Spinal cord (tissue), 10 donors: ENCODE measurements around the gene INHBE. TPM values are rescaled to one million over a fixed set of nuclear protein-coding genes. Genes with fewer than 3 reads are reported as not detected.

Source experiments
- DNase-seq, 6 donors: peaks; one replicate each; pipeline versions ENCODE4 v3.0.0 to v3.0.0-alpha.2; 2013 to 2015; ENCODE audit warnings: low spot score in 6 of 6, low read depth in 4 of 6
- H3K27ac ChIP-seq: one replicate; pipeline ENCODE4 v1.5.1; 2013; ENCODE audit warnings: low read depth, low read length, control low read depth
- H3K27me3 ChIP-seq: one replicate; pipeline ENCODE4 v1.6.1; 2013; ENCODE audit warnings: low read length; ENCODE audit not compliant: control insufficient read depth, insufficient read depth
- H3K36me3 ChIP-seq: one replicate; pipeline ENCODE4 v1.6.1; 2013; ENCODE audit warnings: low read length; ENCODE audit not compliant: control insufficient read depth, insufficient read depth
- H3K4me1 ChIP-seq: one replicate; pipeline ENCODE4 v1.6.1; 2013; ENCODE audit warnings: low read length; ENCODE audit not compliant: control insufficient read depth, insufficient read depth
- H3K4me3 ChIP-seq: one replicate; pipeline ENCODE4 v1.5.1; 2013; ENCODE audit warnings: low read depth, low read length, control low read depth
- H3K9me3 ChIP-seq: one replicate; pipeline ENCODE4 v1.6.1; 2013; ENCODE audit warnings: low read length; ENCODE audit not compliant: control insufficient read depth, insufficient read depth
- WGBS: methylation state at CpG from one replicate; pipeline ENCODE4 v1.1.5; 2013; ENCODE audit warnings: missing lambda C conversion rate; ENCODE audit not compliant: insufficient coverage; 5-methylcytosine and 5-hydroxymethylcytosine counted together
- polyA plus RNA-seq, 2 donors: library from polyadenylated mRNA; unstranded; fragments of 120-200 nt; gene quantifications; one replicate each; pipeline ENCODE4 v1.2.1, GENCODE V29; 2013; ENCODE audit not compliant: insufficient read length in 2 of 2
- total RNA-seq, 2 donors: library from RNA; depleted of rRNA in 1 of 2; stranded (reverse); fragments of 120-200 nt in 1 of 2; fragments of >200 nt in 1 of 2; gene quantifications; one replicate each; pipeline versions ENCODE4 v1.2.3 to v1.2.4, GENCODE V29; 2013 to 2014
- donor health status: healthy.

Gene INHBE
- total and polyA plus RNA-seq, 4 donors: 0.23 to 0.51 TPM; not detected in 2

- Histone ChIP-seq H3K36me3 (peaks cover 7% of the 10 kb centered on the region), H3K27me3 (peaks cover 27% of the 10 kb centered on the region), H3K4me1 (peaks cover 49% of the 10 kb centered on the region), H3K9me3 (no peaks in the 10 kb centered on the region), H3K27ac (peak within 1 kb of the TSS; percentile 86), H3K4me3 (peak within 1 kb of the TSS; percentile 71)
- WGBS: 0% methylated on average over 1 of the region's 36 CpGs
- DNase-seq: peak in 1 of 6 donors; percentile 43
Measured at GRCh38 chr12:57459750-57460467, 4.8 kb downstream of the INHBE start, which contains the start of gene GLI1. Gene GLI1 (plus strand): TSS chr12:57459785. CDS start chr12:57463692, 3,907 bp downstream.

GRCh38 chr12:57460468-57460784, 5.3 kb downstream of the INHBE start:
- no peaks in the 10 kb centered on the region for H3K9me3 ChIP-seq
- H3K4me3 ChIP-seq: peak overlapping the region; percentile 71
- 3% methylated on average over 5 of the region's 6 CpGs for WGBS
- H3K27me3 ChIP-seq: peaks cover 27% of the 10 kb centered on the region
- peaks cover 7% of the 10 kb centered on the region for H3K36me3 ChIP-seq
- H3K27ac ChIP-seq: peak overlapping the region; percentile 48
- peaks cover 49% of the 10 kb centered on the region for H3K4me1 ChIP-seq
- DNase-seq: no peak

- H3K9me3 ChIP-seq: no peaks in the 10 kb centered on the region
- H3K4me3 ChIP-seq: peak overlapping the region; percentile 71
- under 1% methylated on average over 15 of the region's 19 CpGs for WGBS
- peak in 1 of 6 donors; percentile 63 for DNase-seq
- peaks cover 24% of the 10 kb centered on the region for H3K27me3 ChIP-seq
- peaks cover 46% of the 10 kb centered on the region for H3K4me1 ChIP-seq
- peaks cover 7% of the 10 kb centered on the region for H3K36me3 ChIP-seq
- peak overlapping the region; percentile 48 for H3K27ac ChIP-seq
Measured at GRCh38 chr12:57460841-57461275, 5.8 kb downstream of the INHBE start.

GRCh38 chr12:57461276-57461916, 6.3 kb downstream of the INHBE start:
- peaks cover 7% of the 10 kb centered on the region for H3K36me3 ChIP-seq
- H3K9me3 ChIP-seq: no peaks in the 10 kb centered on the region
- peak overlapping the region; percentile 86 for H3K27ac ChIP-seq
- H3K27me3 ChIP-seq: peaks cover 24% of the 10 kb centered on the region
- peaks cover 40% of the 10 kb centered on the region for H3K4me1 ChIP-seq
- H3K4me3 ChIP-seq: peak overlapping the region; percentile 71
- peak in 4 of 6 donors; percentile 35 to 83 (median 49) for DNase-seq
- 0% methylated on average over 12 of the region's 32 CpGs for WGBS

GRCh38 chr12:57461917-57462250, 6.8 kb downstream of the INHBE start:
- peak overlapping the region; percentile 71 for H3K4me3 ChIP-seq
- H3K36me3 ChIP-seq: peaks cover 7% of the 10 kb centered on the region
- peaks cover 24% of the 10 kb centered on the region for H3K27me3 ChIP-seq
- no peaks in the 10 kb centered on the region for H3K9me3 ChIP-seq
- WGBS: 0% methylated on average over 3 of the region's 9 CpGs
- DNase-seq: peak in 1 of 6 donors; percentile 19
- H3K27ac ChIP-seq: peak overlapping the region; percentile 86
- peaks cover 37% of the 10 kb centered on the region for H3K4me1 ChIP-seq

- peaks cover 7% of the 10 kb centered on the region for H3K36me3 ChIP-seq
Measured at GRCh38 chr12:57462251-57462911, 7.3 kb downstream of the INHBE start.

GRCh38 chr12:57462912-57463253, 7.8 kb downstream of the INHBE start:
- Histone ChIP-seq H3K27me3 (peaks cover 24% of the 10 kb centered on the region), H3K4me3 (peak overlapping the region; percentile 71), H3K36me3 (peaks cover 7% of the 10 kb centered on the region), H3K27ac (peak overlapping the region; percentile 86), H3K4me1 (peaks cover 37% of the 10 kb centered on the region), H3K9me3 (no peaks in the 10 kb centered on the region)
- 53% methylated on average over 2 of the region's 5 CpGs for WGBS
- no peak for DNase-seq

More at GRCh38 chr12:57462251-57462911, 7.3 kb downstream of the INHBE start:
- peak overlapping the region; percentile 86 for H3K27ac ChIP-seq
- peak in 4 of 6 donors; percentile 66 to 93 (median 76) for DNase-seq
- H3K27me3 ChIP-seq: peaks cover 24% of the 10 kb centered on the region
- H3K9me3 ChIP-seq: no peaks in the 10 kb centered on the region
- peaks cover 37% of the 10 kb centered on the region for H3K4me1 ChIP-seq
- 0% methylated on average over 20 of the region's 28 CpGs for whole genome bisulfite sequencing
- H3K4me3 ChIP-seq: peak overlapping the region; percentile 71

GRCh38 chr12:57464569-57464968, 9.5 kb downstream of the INHBE start:
- H3K4me1 ChIP-seq: peaks cover 25% of the 10 kb centered on the region
- H3K4me3 ChIP-seq: no peak overlapping the region
- no peak overlapping the region for H3K27ac ChIP-seq
- peaks cover 24% of the 10 kb centered on the region for H3K27me3 ChIP-seq
- 95% methylated on average over 12 of the region's 12 CpGs for WGBS
- no peaks in the 10 kb centered on the region for H3K9me3 ChIP-seq
- no peak for DNase-seq
- peaks cover 7% of the 10 kb centered on the region for H3K36me3 ChIP-seq

- peaks cover 25% of the 10 kb centered on the region for H3K4me1 ChIP-seq
- H3K36me3 ChIP-seq: peaks cover 8% of the 10 kb centered on the region
- H3K9me3 ChIP-seq: no peaks in the 10 kb centered on the region
- 100% methylated on average over 2 of the region's 6 CpGs for WGBS
- H3K27me3 ChIP-seq: peaks cover 24% of the 10 kb centered on the region
- no peak overlapping the region for H3K27ac ChIP-seq
- H3K4me3 ChIP-seq: no peak overlapping the region
- no peak for DNase-seq
Measured at GRCh38 chr12:57465030-57465746, 10.1 kb downstream of the INHBE start.
